CD14-positive monocyte (primary cell): Measurements from ENCODE around the gene ARMC6. TPM values are rescaled to one million over a fixed set of nuclear protein-coding genes. Genes with fewer than 3 reads are reported as not detected.
A peak's percentile ranks its signal among the peaks of the same experiment; 100 is the strongest.

Experiments
- DNase-seq, 3 donors: peaks; one replicate each; pipeline ENCODE4 v3.0.0-alpha.2; 2011 to 2022
- H2AFZ ChIP-seq: 2 replicates; pipeline ENCODE4 v1.6.0; 2012; ENCODE audit warnings: mild to moderate bottlenecking, low read depth, low read length, inconsistent platforms; ENCODE audit not compliant: insufficient read depth, poor library complexity, severe bottlenecking
- H3K27ac ChIP-seq, 2 donors: 1 replicate in 1 of 2; 2 replicates in 1 of 2; pipeline ENCODE4 v1.5.1; 2012 to 2013; ENCODE audit warnings: low read length in 2 of 2, control low read depth in 1 of 2, inconsistent platforms in 1 of 2, low read depth in 1 of 2, mild to moderate bottlenecking in 1 of 2
- H3K27me3 ChIP-seq, 2 donors: one replicate each; pipeline versions ENCODE4 v1.6.0 to v1.6.1; 2011 to 2013; ENCODE audit warnings: low read length in 2 of 2; ENCODE audit not compliant: control insufficient read depth in 2 of 2, insufficient read depth in 2 of 2
- H3K36me3 ChIP-seq, 2 donors: replicated peaks in 1 of 2; 1 replicate in 1 of 2; 2 replicates in 1 of 2; pipeline versions ENCODE4 v1.5.1 to v1.6.1; 2012 to 2013; ENCODE audit warnings: low read length in 2 of 2, control low read depth in 1 of 2, inconsistent platforms in 1 of 2, mild to moderate bottlenecking in 1 of 2; ENCODE audit not compliant: insufficient read depth in 2 of 2, control insufficient read depth in 1 of 2
- H3K4me1 ChIP-seq, 2 donors: 1 replicate in 1 of 2; 2 replicates in 1 of 2; pipeline versions ENCODE4 v1.5.1 to v1.6.1; 2012 to 2013; ENCODE audit warnings: low read length in 2 of 2, control low read depth in 1 of 2, inconsistent platforms in 1 of 2, mild to moderate bottlenecking in 1 of 2, moderate library complexity in 1 of 2; ENCODE audit not compliant: insufficient read depth in 2 of 2, control insufficient read depth in 1 of 2
- H3K4me2 ChIP-seq: replicated peaks from 2 replicates; pipeline ENCODE3; 2012; ENCODE audit warnings: low read length, moderate library complexity, mild to moderate bottlenecking; ENCODE audit not compliant: poor library complexity, severe bottlenecking; ENCODE audit errors: extremely low read depth
- H3K4me3 ChIP-seq, 3 experiments: fragments of 200-600 bp in 1 of 3; sonication (generic) in 1 of 3; replicated peaks in 1 of 3; 1 replicate in 2 of 3; 2 replicates in 1 of 3; pipeline ENCODE4 v1.5.1; 2011 to 2013; ENCODE audit warnings: low read length in 3 of 3, mild to moderate bottlenecking in 3 of 3, control low read depth in 2 of 3, low read depth in 2 of 3, inconsistent platforms in 1 of 3, moderate library complexity in 1 of 3
- H3K79me2 ChIP-seq: 2 replicates; pipeline ENCODE4 v1.6.0; 2012; ENCODE audit warnings: mild to moderate bottlenecking, control low read depth, inconsistent platforms, low read length, moderate library complexity; ENCODE audit not compliant: insufficient read depth
- H3K9ac ChIP-seq: 2 replicates; pipeline ENCODE4 v1.6.0; 2017; ENCODE audit warnings: low read length, mild to moderate bottlenecking; ENCODE audit not compliant: insufficient read depth, poor library complexity, severe bottlenecking
- H3K9me3 ChIP-seq, 2 donors: replicated peaks in 1 of 2; 1 replicate in 1 of 2; 2 replicates in 1 of 2; pipeline versions ENCODE4 v1.5.1 to v1.6.1; 2012 to 2013; ENCODE audit warnings: low read length in 2 of 2, control low read depth in 1 of 2; ENCODE audit not compliant: control insufficient read depth in 1 of 2, insufficient read depth in 1 of 2
- H4K20me1 ChIP-seq: 2 replicates; pipeline ENCODE4 v1.6.0; 2012; ENCODE audit warnings: mild to moderate bottlenecking, low read length, control low read depth, moderate library complexity; ENCODE audit not compliant: insufficient read depth
- H3K27ac Mint-ChIP-seq, 7 donors: one replicate each; pipeline ENCODE4 v1.8.0; 2020; ENCODE audit warnings: mild to moderate bottlenecking in 7 of 7, mixed read lengths in 7 of 7, moderate library complexity in 6 of 7, inconsistent platforms in 2 of 7
- H3K27me3 Mint-ChIP-seq, 3 donors: one replicate each; pipeline ENCODE4 v1.8.0; 2021 to 2022; ENCODE audit warnings: low read depth in 3 of 3, mild to moderate bottlenecking in 3 of 3, mixed read lengths in 3 of 3, moderate library complexity in 3 of 3, inconsistent platforms in 1 of 3
- H3K36me3 Mint-ChIP-seq, 2 donors: one replicate each; pipeline ENCODE4 v1.8.0; 2020; ENCODE audit warnings: mixed read lengths in 2 of 2, inconsistent platforms in 1 of 2, mild to moderate bottlenecking in 1 of 2
- H3K4me1 Mint-ChIP-seq: one replicate; pipeline ENCODE4 v1.8.0; 2020; ENCODE audit warnings: mild to moderate bottlenecking, mixed read lengths
- H3K4me3 Mint-ChIP-seq, 2 donors: one replicate each; pipeline ENCODE4 v1.8.0; 2020; ENCODE audit warnings: mild to moderate bottlenecking in 2 of 2, mixed read lengths in 2 of 2, moderate library complexity in 1 of 2
- H3K9me3 Mint-ChIP-seq, 7 donors: one replicate each; pipeline ENCODE4 v1.8.0; 2020 to 2022; ENCODE audit warnings: mixed read lengths in 7 of 7, mild to moderate bottlenecking in 6 of 7, moderate library complexity in 6 of 7, inconsistent platforms in 2 of 7
- CTCF ChIP-seq: fragments of 200-600 bp; IDR thresholded peaks from one replicate; pipeline ENCODE4 v1.8.0; 2022; ENCODE audit warnings: antibody characterized with exemption, mild to moderate bottlenecking
- WGBS: methylation state at CpG from one replicate; pipeline ENCODE4 v1.1.5; 2013; ENCODE audit warnings: missing lambda C conversion rate; ENCODE audit not compliant: insufficient coverage; 5-methylcytosine and 5-hydroxymethylcytosine counted together
- intact Hi-C, 2 donors: fragments of 100-400 bp; cut with micrococcal nuclease; formaldehyde crosslinking; loops; one replicate each; pipeline versions ENCODE4 v1.15.0 to v1.15.1; 2023
- polyA plus RNA-seq, 3 donors: library from polyadenylated mRNA; depleted of rRNA in 1 of 3; unstranded in 2 of 3; stranded (reverse) in 1 of 3; fragments of 300-500 nt in 2 of 3; fragments of >200 nt in 1 of 3; fragmentation: Illumina TruSeq in 2 of 3; gene quantifications; 1 replicate in 2 of 3; 2 replicates in 1 of 3; pipeline ENCODE4 v1.2.3, GENCODE V29; 2012 to 2021

ARMC6 gene
- polyA plus RNA-seq, 3 donors: 22.3 to 29.6 (median 26.1) TPM

- Histone ChIP-seq H3K4me1 (no peaks in the 10 kb centered on the region), H3K27ac (no peak overlapping the region), H4K20me1 (no peaks in the 10 kb centered on the region), H3K9me3 (no peaks in the 10 kb centered on the region), H3K4me3 (no peak overlapping the region), H3K9ac (no peak overlapping the region), H2AFZ (no peak overlapping the region), H3K79me2 (no peaks in the 10 kb centered on the region), H3K4me2 (no peak overlapping the region), H3K27me3 (no peaks in the 10 kb centered on the region), H3K36me3 (peaks cover 79 to 97% of the 10 kb centered on the region in 2 donors)
- DNase-seq: no peak
- no peak overlapping the region for H3K4me3 Mint-ChIP-seq
- 46% methylated on average over 13 of the region's 14 CpGs for WGBS
- H3K27me3 Mint-ChIP-seq: peaks cover 0 to 2% (median 0%) of the 10 kb centered on the region in 3 donors
- intact Hi-C loops: no loop called here
- peaks cover 3% of the 10 kb centered on the region for H3K4me1 Mint-ChIP-seq
- peaks cover 82 to 99% of the 10 kb centered on the region in 2 donors for H3K36me3 Mint-ChIP-seq
- TF ChIP-seq CTCF: no peak
- H3K27ac Mint-ChIP-seq: peak overlapping the region in 2 of 7 donors; percentile 32 to 61
- no peaks in the 10 kb centered on the region for H3K9me3 Mint-ChIP-seq
Measured at GRCh38 chr19:18999016-18999758, 34.2 kb upstream of the ARMC6 start.

- H3K4me3 ChIP-seq: no peak overlapping the region
- Mint-ChIP-seq H3K27me3 (peaks cover 0 to 2% (median 0%) of the 10 kb centered on the region in 3 donors), H3K27ac (peak overlapping the region in 2 of 7 donors; percentile 23 to 61), H3K4me3 (no peak overlapping the region), H3K4me1 (peaks cover 3% of the 10 kb centered on the region), H3K36me3 (peaks cover 84 to 100% of the 10 kb centered on the region in 2 donors), H3K9me3 (no peaks in the 10 kb centered on the region)
- H3K36me3 ChIP-seq: peaks cover 80 to 97% of the 10 kb centered on the region in 2 donors
- H3K79me2 ChIP-seq: no peaks in the 10 kb centered on the region
- H3K4me2 ChIP-seq: no peak overlapping the region
- WGBS: 98% methylated on average over 6 of the region's 11 CpGs
- H2AFZ ChIP-seq: no peak overlapping the region
- no peaks in the 10 kb centered on the region for H4K20me1 ChIP-seq
- no peaks in the 10 kb centered on the region for H3K4me1 ChIP-seq
- no peaks in the 10 kb centered on the region for H3K9me3 ChIP-seq
- intact Hi-C loops: no loop called here
- TF ChIP-seq CTCF: no peak
- H3K27ac ChIP-seq: no peak overlapping the region
- no peak for DNase-seq
- H3K9ac ChIP-seq: no peak overlapping the region
- no peaks in the 10 kb centered on the region for H3K27me3 ChIP-seq
Measured at GRCh38 chr19:18999896-19000620, 33.3 kb upstream of the ARMC6 start.
